Measurements from ENCODE around the gene ZBTB39. TPM values are rescaled to one million over a fixed set of nuclear protein-coding genes. Genes with fewer than 3 reads are reported as not detected.

Gene ZBTB39
- total RNA-seq, 1 experiment from 2014 or later = 31.2 TPM

DNA sequence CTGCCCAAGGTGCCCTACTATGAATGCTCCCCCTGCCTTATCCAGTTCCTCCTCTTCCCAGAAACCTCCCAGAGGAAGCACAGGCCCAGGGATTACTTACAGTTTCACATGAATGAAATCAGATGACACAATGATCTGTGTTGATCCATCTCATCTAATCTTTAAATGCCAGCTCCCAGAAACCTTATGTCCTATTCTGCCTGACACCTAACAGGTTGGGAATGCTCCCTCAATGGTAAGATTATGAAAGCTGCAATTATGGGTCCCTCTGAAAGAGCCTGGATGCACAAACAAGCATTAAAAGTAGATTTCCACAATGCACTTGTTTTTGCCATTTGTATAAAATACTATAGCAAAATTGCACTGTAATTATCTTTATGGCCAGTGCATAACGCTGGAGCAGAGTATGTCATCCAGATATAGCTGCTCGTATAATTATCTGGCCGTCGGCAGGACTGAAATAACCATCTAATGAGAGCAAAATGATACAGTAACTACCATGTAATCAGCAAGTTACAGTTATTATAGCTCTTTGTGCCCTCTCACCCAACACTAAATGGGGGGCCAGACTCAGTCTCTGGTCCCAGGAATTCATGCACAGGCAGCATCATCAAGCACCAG is 4.4 kb upstream of the ZBTB39 start:
- peak overlapping the region in 2 of 3 experiments; percentile 24 to 74; a peak in 2 of 7 replicates for H3K27ac Mint-ChIP-seq
- H3K56ac ChIP-seq (ENCODE audit: insufficient read length, low read depth, low read length) = no peak overlapping the region
- no peaks in the 10 kb centered on the region; the same call in 1 of the 2 replicates for H3K27me3 ChIP-seq (ENCODE audit: insufficient read depth, low read length)
- H2BK5ac ChIP-seq (ENCODE audit: insufficient read length, low read length) = no peak overlapping the region
- H4K8ac ChIP-seq (replicated peaks; ENCODE audit: insufficient read length, low read depth, low read length) = no peak overlapping the region
- no peak overlapping the region for H3K18ac ChIP-seq (ENCODE audit: insufficient read length, low read depth, low read length)
- H2BK20ac ChIP-seq (ENCODE audit: low read depth, low read length, poor library complexity, severe bottlenecking) = no peak overlapping the region
- H3K9me3 ChIP-seq (ENCODE audit: control insufficient read depth, low read depth, low read length) = no peaks in the 10 kb centered on the region
- H3K4me3 Mint-ChIP-seq = no peak overlapping the region
- no peak overlapping the region for H2BK15ac ChIP-seq (ENCODE audit: low read depth, low read length)
- no peak overlapping the region for H2AK5ac ChIP-seq (ENCODE audit: insufficient read length, low read length)
- H3K9ac ChIP-seq (ENCODE audit: extremely low read depth, insufficient read length, low read length) = no peak overlapping the region
- H3K79me1 ChIP-seq (ENCODE audit: insufficient read depth, low read depth, low read length, poor library complexity, severe bottlenecking) = no peaks in the 10 kb centered on the region
- no peak overlapping the region for H3K23ac ChIP-seq (ENCODE audit: insufficient read length, low read depth, low read length)
- no peaks in the 10 kb centered on the region for H3K9me3 Mint-ChIP-seq
- H3K79me2 ChIP-seq (ENCODE audit: insufficient read depth, low read length) = no peaks in the 10 kb centered on the region; the same call in 1 of the 2 replicates
- H3K4ac ChIP-seq (ENCODE audit: low read depth, low read length) = no peak overlapping the region
- H3K4me2 ChIP-seq (ENCODE audit: insufficient read depth, insufficient read length, low read length) = no peak overlapping the region
- TF ChIP-seq, protein P1, sequence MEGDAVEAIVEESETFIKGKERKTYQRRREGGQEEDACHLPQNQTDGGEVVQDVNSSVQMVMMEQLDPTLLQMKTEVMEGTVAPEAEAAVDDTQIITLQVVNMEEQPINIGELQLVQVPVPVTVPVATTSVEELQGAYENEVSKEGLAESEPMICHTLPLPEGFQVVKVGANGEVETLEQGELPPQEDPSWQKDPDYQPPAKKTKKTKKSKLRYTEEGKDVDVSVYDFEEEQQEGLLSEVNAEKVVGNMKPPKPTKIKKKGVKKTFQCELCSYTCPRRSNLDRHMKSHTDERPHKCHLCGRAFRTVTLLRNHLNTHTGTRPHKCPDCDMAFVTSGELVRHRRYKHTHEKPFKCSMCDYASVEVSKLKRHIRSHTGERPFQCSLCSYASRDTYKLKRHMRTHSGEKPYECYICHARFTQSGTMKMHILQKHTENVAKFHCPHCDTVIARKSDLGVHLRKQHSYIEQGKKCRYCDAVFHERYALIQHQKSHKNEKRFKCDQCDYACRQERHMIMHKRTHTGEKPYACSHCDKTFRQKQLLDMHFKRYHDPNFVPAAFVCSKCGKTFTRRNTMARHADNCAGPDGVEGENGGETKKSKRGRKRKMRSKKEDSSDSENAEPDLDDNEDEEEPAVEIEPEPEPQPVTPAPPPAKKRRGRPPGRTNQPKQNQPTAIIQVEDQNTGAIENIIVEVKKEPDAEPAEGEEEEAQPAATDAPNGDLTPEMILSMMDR (conservative IDR thresholded peaks at IDR 0.05) = no peak
- no peaks in the 10 kb centered on the region for H3K23me2 ChIP-seq (ENCODE audit: insufficient read length, low read depth, low read length, poor library complexity, severe bottlenecking)
- no peak overlapping the region for H3K14ac ChIP-seq (ENCODE audit: insufficient read depth, low read length)
- no peak overlapping the region for H2AFZ ChIP-seq (ENCODE audit: low read length)
- no peak for DNase-seq
- H3K4me1 ChIP-seq (ENCODE audit: insufficient read depth, low read length) = peaks cover 13% of the 10 kb centered on the region; the same call in 1 of the 2 replicates
- peaks cover 49 to 77% of the 10 kb centered on the region in 2 experiments for H3K4me1 Mint-ChIP-seq
- H4K20me1 ChIP-seq (ENCODE audit: control insufficient read depth, insufficient read depth, insufficient read length) = no peaks in the 10 kb centered on the region
- H3T11ph ChIP-seq (ENCODE audit: low read length) = no peak overlapping the region
- H3K27ac ChIP-seq (ENCODE audit: insufficient read length, low read depth, low read length) = no peak overlapping the region
- no peak overlapping the region for H4K91ac ChIP-seq (ENCODE audit: insufficient read length, low read depth, low read length)
- peaks cover 0 to 2% (median 0%) of the 10 kb centered on the region in 3 experiments; a peak in 2 of 7 replicates for H3K36me3 Mint-ChIP-seq (ENCODE audit: insufficient read depth in 1 of 3, low read depth in 3 of 3)
- H2BK120ac ChIP-seq (ENCODE audit: low read depth, low read length, poor library complexity, severe bottlenecking) = no peak overlapping the region
- no peak overlapping the region for H4K5ac ChIP-seq (ENCODE audit: insufficient read length, low read depth, low read length)
- peaks cover 5% of the 10 kb centered on the region for H3K27me3 Mint-ChIP-seq (ENCODE audit: low read depth)
- H2BK12ac ChIP-seq (ENCODE audit: insufficient read length, low read depth, low read length) = no peak overlapping the region
- WGBS (ENCODE audit: extremely low coverage, insufficient read length, low lambda C conversion rate) = no CpG with 5 or more reads among the region's 4 CpGs
